ENCODE data around the gene ZCWPW1.

GRCh38 chr7:100367676-100368613, 60.6 kb downstream of the ZCWPW1 start:
- TF ChIP-seq CTCF (IDR thresholded peaks at IDR 0.05; ENCODE audit: low read depth, low read length) (no peak), POLR2A (IDR thresholded peaks at IDR 0.05; ENCODE audit: extremely low read depth, insufficient read length) (peak; percentile 4), MAX (IDR thresholded peaks at IDR 0.05; ENCODE audit: low read depth, low read length) (no peak)
